Neural progenitor cell (in vitro differentiated cells): ENCODE data around the gene PYGO2. TPM values are rescaled to one million over a fixed set of nuclear protein-coding genes. Genes with fewer than 3 reads are reported as not detected.
A peak's percentile ranks its signal among the peaks of the same experiment; 100 is the strongest.

Experiments used
- DNase-seq: peaks from one replicate; pipeline ENCODE4 v3.0.0-alpha.2; 2016; ENCODE audit warnings: low spot score
- H2AFZ ChIP-seq: fragments of 200-600 bp; sonication (generic); replicated peaks from 2 replicates; pipeline ENCODE4 v1.6.1; 2016; ENCODE audit warnings: antibody characterized with exemption
- H3F3A ChIP-seq: fragments of 200-600 bp; sonication (generic); 2 replicates; pipeline ENCODE4 v1.6.1; 2016; ENCODE audit warnings: antibody characterized with exemption, low read depth
- H3K27ac ChIP-seq: fragments of 200-600 bp; sonication (generic); 2 replicates; pipeline ENCODE4 v1.5.1; 2016; ENCODE audit warnings: mild to moderate bottlenecking
- H3K27me3 ChIP-seq: fragments of 200-600 bp; sonication (generic); 2 replicates; pipeline ENCODE4 v1.6.1; 2016; ENCODE audit warnings: mild to moderate bottlenecking, moderate library complexity
- H3K36me3 ChIP-seq: fragments of 200-600 bp; sonication (generic); 2 replicates; pipeline ENCODE4 v1.5.1; 2016
- H3K4me1 ChIP-seq: fragments of 200-600 bp; sonication (generic); 2 replicates; pipeline ENCODE4 v1.6.1; 2016; ENCODE audit warnings: mixed run types
- H3K4me2 ChIP-seq: fragments of 200-600 bp; sonication (generic); 2 replicates; pipeline ENCODE4 v1.6.1; 2016
- H3K4me3 ChIP-seq: fragments of 200-600 bp; sonication (generic); 2 replicates; pipeline ENCODE4 v1.5.1; 2016
- H3K79me2 ChIP-seq: fragments of 200-600 bp; sonication (generic); 2 replicates; pipeline ENCODE4 v1.6.1; 2016; ENCODE audit warnings: low read depth
- H3K9ac ChIP-seq: fragments of 200-600 bp; sonication (generic); 2 replicates; pipeline ENCODE4 v1.6.1; 2016
- H3K9me3 ChIP-seq: fragments of 200-600 bp; sonication (generic); 2 replicates; pipeline ENCODE4 v1.5.1; 2016; ENCODE audit warnings: low read depth
- H4K20me1 ChIP-seq: fragments of 200-600 bp; sonication (generic); 2 replicates; pipeline ENCODE4 v1.6.1; 2016; ENCODE audit warnings: low read depth
- H3K27ac Mint-ChIP-seq: 3 replicates; pipeline ENCODE4 v1.8.0; 2021; ENCODE audit warnings: mixed read lengths
- H3K27me3 Mint-ChIP-seq: 2 replicates; pipeline ENCODE4 v1.8.0; 2022; ENCODE audit warnings: low read depth, mild to moderate bottlenecking, inconsistent platforms, moderate library complexity, mixed read lengths; ENCODE audit not compliant: insufficient read depth
- H3K36me3 Mint-ChIP-seq: 3 replicates; pipeline ENCODE4 v1.8.0; 2021; ENCODE audit warnings: mixed read lengths
- H3K4me1 Mint-ChIP-seq: 3 replicates; pipeline ENCODE4 v1.8.0; 2021; ENCODE audit warnings: mixed read lengths
- H3K4me3 Mint-ChIP-seq: 3 replicates; pipeline ENCODE4 v1.8.0; 2021; ENCODE audit warnings: mild to moderate bottlenecking, moderate library complexity, mixed read lengths
- H3K9me3 Mint-ChIP-seq: 3 replicates; pipeline ENCODE4 v1.8.0; 2020; ENCODE audit warnings: mixed read lengths
- EZH2 ChIP-seq: fragments of 200-600 bp; sonication (generic); IDR thresholded peaks from 2 replicates; pipeline ENCODE4 v1.6.1; 2017; ENCODE audit warnings: antibody characterized with exemption, mild to moderate bottlenecking, moderate library complexity
- EZH2phosphoT487 ChIP-seq: fragments of 200-600 bp; sonication (generic); IDR thresholded peaks from 2 replicates; pipeline ENCODE4 v1.6.1; 2017; ENCODE audit warnings: antibody characterized with exemption
- total RNA-seq: library from RNA; depleted of rRNA; stranded (reverse); fragments of >200 nt; gene quantifications from 2 replicates; pipeline ENCODE4 v1.2.3, GENCODE V29; 2015; ENCODE audit warnings: low replicate concordance
- TF ChIP-seq, protein P1 (sequence below): fragments of 200-600 bp; sonication (generic); IDR thresholded peaks from 2 replicates; pipeline ENCODE4 v1.5.1; 2017; ENCODE audit warnings: antibody characterized with exemption, mild to moderate bottlenecking

Gene PYGO2
- total RNA-seq, 1 donor from 2014 or later = 32.1 TPM

DNA sequence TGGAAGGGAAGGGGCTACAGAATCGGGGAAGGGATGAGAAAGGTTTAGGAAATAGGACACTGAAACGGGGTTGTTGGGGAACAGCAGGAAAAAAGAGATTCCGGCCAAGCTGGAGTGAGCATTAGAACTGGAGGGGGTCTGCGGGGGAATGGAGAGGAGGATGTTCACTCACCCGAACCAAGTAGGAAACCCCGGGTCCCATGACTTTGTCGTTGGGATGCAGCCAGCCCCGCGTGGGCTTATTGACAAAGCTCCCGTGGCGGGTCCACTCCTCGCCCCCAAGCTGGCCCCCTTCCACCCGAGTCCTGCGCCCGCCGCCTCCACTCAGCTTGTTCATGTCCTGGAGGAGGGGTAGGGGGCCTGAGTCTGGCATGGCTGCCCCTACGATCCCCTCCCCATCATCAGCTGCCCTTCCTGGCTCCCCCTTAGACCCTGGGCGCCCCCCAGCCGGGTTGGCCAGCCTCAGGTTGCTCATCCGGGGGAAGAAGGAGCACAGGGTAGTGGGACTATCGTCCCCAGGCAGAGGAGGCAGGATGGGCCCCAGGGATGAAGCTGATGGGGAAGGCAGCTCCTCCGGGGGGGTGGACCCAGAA lies 8.4 kb upstream of the PYGO2 start:
- peak overlapping the region; percentile 51 for H3K9ac ChIP-seq
- peaks cover 40% of the 10 kb centered on the region for H3F3A ChIP-seq
- TF ChIP-seq EZH2phosphoT487 = no peak
- TF ChIP-seq, protein P1, sequence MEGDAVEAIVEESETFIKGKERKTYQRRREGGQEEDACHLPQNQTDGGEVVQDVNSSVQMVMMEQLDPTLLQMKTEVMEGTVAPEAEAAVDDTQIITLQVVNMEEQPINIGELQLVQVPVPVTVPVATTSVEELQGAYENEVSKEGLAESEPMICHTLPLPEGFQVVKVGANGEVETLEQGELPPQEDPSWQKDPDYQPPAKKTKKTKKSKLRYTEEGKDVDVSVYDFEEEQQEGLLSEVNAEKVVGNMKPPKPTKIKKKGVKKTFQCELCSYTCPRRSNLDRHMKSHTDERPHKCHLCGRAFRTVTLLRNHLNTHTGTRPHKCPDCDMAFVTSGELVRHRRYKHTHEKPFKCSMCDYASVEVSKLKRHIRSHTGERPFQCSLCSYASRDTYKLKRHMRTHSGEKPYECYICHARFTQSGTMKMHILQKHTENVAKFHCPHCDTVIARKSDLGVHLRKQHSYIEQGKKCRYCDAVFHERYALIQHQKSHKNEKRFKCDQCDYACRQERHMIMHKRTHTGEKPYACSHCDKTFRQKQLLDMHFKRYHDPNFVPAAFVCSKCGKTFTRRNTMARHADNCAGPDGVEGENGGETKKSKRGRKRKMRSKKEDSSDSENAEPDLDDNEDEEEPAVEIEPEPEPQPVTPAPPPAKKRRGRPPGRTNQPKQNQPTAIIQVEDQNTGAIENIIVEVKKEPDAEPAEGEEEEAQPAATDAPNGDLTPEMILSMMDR = no peak
- TF ChIP-seq EZH2 = no peak
- H3K4me3 ChIP-seq = peak overlapping the region; percentile 51
- H3K79me2 ChIP-seq = peaks cover 46% of the 10 kb centered on the region
- H4K20me1 ChIP-seq = peaks cover 13% of the 10 kb centered on the region
- H3K36me3 Mint-ChIP-seq = peaks cover 12% of the 10 kb centered on the region
- no peaks in the 10 kb centered on the region for H3K9me3 ChIP-seq
- H3K4me3 Mint-ChIP-seq = peak overlapping the region; percentile 83
- peak overlapping the region; percentile 38 for H3K27ac Mint-ChIP-seq
- peaks cover 3% of the 10 kb centered on the region for H3K27me3 Mint-ChIP-seq
- no peak overlapping the region for H2AFZ ChIP-seq
- H3K4me1 Mint-ChIP-seq = peaks cover 40% of the 10 kb centered on the region
- H3K9me3 Mint-ChIP-seq = no peaks in the 10 kb centered on the region
- H3K27me3 ChIP-seq = no peaks in the 10 kb centered on the region
- H3K4me2 ChIP-seq = peak overlapping the region; percentile 91
- peak; percentile 33 for DNase-seq
- no peaks in the 10 kb centered on the region for H3K36me3 ChIP-seq
- H3K27ac ChIP-seq = no peak overlapping the region
- H3K4me1 ChIP-seq = peaks cover 35% of the 10 kb centered on the region

DNA sequence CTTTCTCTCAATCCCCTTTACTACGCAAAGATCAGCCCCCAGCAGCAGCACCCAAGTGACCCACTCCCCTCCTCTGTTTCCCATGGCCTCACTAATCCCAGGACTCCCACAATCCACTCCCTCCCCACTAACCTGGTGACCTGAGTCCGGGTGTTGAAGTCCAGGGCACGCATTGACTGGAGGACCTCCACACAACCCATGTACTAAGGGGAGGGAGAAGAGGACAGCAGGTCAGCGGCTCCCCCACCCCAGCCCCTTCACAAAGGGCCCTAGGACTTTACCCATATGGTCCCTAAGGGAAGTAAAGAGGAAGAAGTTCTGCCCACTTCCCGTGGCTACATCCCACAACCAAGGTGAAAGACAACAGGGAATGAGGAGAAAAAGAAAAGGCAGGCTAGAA lies 7.7 kb upstream of the PYGO2 start:
- Mint-ChIP-seq H3K27me3 (peaks cover 3% of the 10 kb centered on the region), H3K9me3 (no peaks in the 10 kb centered on the region)
- peak overlapping the region; percentile 51 for H3K4me3 ChIP-seq

DNA sequence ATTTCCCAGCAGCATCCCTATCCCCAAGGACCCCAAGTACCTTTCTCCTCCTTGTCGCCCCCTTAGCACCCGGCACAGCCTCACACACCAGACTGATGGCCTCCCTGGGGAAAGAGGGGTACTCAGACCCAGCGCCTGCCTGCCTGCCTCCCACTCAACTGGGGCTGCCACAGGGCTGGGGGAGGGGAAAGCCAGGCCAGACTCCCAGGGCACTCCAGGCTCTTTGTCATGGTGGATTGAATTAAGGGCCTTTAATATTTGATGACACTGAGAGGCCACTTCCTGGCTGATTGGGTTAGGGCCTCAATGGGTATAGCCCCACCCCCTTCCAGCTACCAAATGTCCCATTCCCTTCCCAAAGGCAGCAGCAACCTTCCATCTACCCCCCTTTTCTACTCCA lies 7.1 kb upstream of the PYGO2 start:
- Histone ChIP-seq H3K36me3 (no peaks in the 10 kb centered on the region), H3K4me2 (peak overlapping the region; percentile 91), H3K79me2 (peaks cover 44% of the 10 kb centered on the region), H3K9me3 (no peaks in the 10 kb centered on the region), H3K4me3 (peak overlapping the region; percentile 51), H2AFZ (no peak overlapping the region), H3K4me1 (peaks cover 35% of the 10 kb centered on the region), H3K27me3 (no peaks in the 10 kb centered on the region), H3K9ac (peak overlapping the region; percentile 51), H3F3A (peaks cover 32% of the 10 kb centered on the region), H3K27ac (peak overlapping the region; percentile 8), H4K20me1 (peaks cover 13% of the 10 kb centered on the region)
- peaks cover 43% of the 10 kb centered on the region for H3K4me1 Mint-ChIP-seq
- peak overlapping the region; percentile 83 for H3K4me3 Mint-ChIP-seq
- TF ChIP-seq, protein P1 = no peak
- no peak for TF ChIP-seq EZH2phosphoT487
- TF ChIP-seq EZH2 = no peak
- no peaks in the 10 kb centered on the region for H3K9me3 Mint-ChIP-seq
- H3K36me3 Mint-ChIP-seq = peaks cover 15% of the 10 kb centered on the region
- DNase-seq = no peak
- peak overlapping the region; percentile 38 for H3K27ac Mint-ChIP-seq
- H3K27me3 Mint-ChIP-seq = peaks cover 4% of the 10 kb centered on the region

More for the DNA sequence above, 7.7 kb upstream of the PYGO2 start:
- Histone ChIP-seq H3F3A (peaks cover 36% of the 10 kb centered on the region), H4K20me1 (peaks cover 13% of the 10 kb centered on the region), H2AFZ (no peak overlapping the region), H3K4me2 (peak overlapping the region; percentile 91), H3K9me3 (no peaks in the 10 kb centered on the region), H3K9ac (peak overlapping the region; percentile 51), H3K36me3 (no peaks in the 10 kb centered on the region), H3K27me3 (no peaks in the 10 kb centered on the region), H3K27ac (peak overlapping the region; percentile 8), H3K79me2 (peaks cover 44% of the 10 kb centered on the region), H3K4me1 (peaks cover 35% of the 10 kb centered on the region)
- Mint-ChIP-seq H3K36me3 (peaks cover 12% of the 10 kb centered on the region), H3K4me3 (peak overlapping the region; percentile 83), H3K27ac (peak overlapping the region; percentile 38), H3K4me1 (peaks cover 40% of the 10 kb centered on the region)
- DNase-seq = no peak
- no peak for TF ChIP-seq EZH2phosphoT487
- no peak for TF ChIP-seq EZH2
- TF ChIP-seq, protein P1 = no peak
